Breast epithelium (tissue), 4 donors: ENCODE measurements around the gene ITGA3. TPM values are rescaled to one million over a fixed set of nuclear protein-coding genes. Genes with fewer than 3 reads are reported as not detected.

ENCODE experiments used
- DNase-seq, 2 donors: peaks; one replicate each; pipeline ENCODE4 v3.0.0-alpha.2; 2019; ENCODE audit warnings: low spot score in 2 of 2
- H3K27ac ChIP-seq, 2 donors: fragments of 200-600 bp; sonication (generic) in 1 of 2; one replicate each; pipeline ENCODE4 v1.5.1; 2016 to 2019; ENCODE audit warnings: mild to moderate bottlenecking in 1 of 2
- H3K27me3 ChIP-seq, 2 donors: fragments of 200-600 bp; sonication (generic) in 1 of 2; one replicate each; pipeline versions ENCODE4 v1.5.1 to v1.6.0; 2017 to 2019; ENCODE audit warnings: control low read depth in 1 of 2, mild to moderate bottlenecking in 1 of 2
- H3K36me3 ChIP-seq: fragments of 200-600 bp; one replicate; pipeline ENCODE4 v1.5.1; 2019
- H3K4me1 ChIP-seq, 2 donors: fragments of 200-600 bp; sonication (generic); one replicate each; pipeline ENCODE4 v1.5.1; 2016 to 2019; ENCODE audit warnings: control low read depth in 1 of 2
- H3K4me3 ChIP-seq, 3 donors: fragments of 200-600 bp; sonication (generic); 1 replicate in 2 of 3; 2 replicates in 1 of 3; pipeline ENCODE4 v1.5.1; 2016 to 2019; ENCODE audit warnings: mild to moderate bottlenecking in 3 of 3, moderate library complexity in 2 of 3
- H3K9me3 ChIP-seq, 2 donors: fragments of 200-600 bp; sonication (generic) in 1 of 2; one replicate each; pipeline ENCODE4 v1.5.1; 2016 to 2019; ENCODE audit warnings: control low read depth in 1 of 2
- CTCF ChIP-seq, 3 donors: fragments of 450-650 bp; IDR thresholded peaks; one replicate each; pipeline ENCODE4 v1.5.1; 2016 to 2017; ENCODE audit warnings: antibody characterized with exemption in 3 of 3, mild to moderate bottlenecking in 3 of 3, moderate library complexity in 3 of 3
- POLR2A ChIP-seq: fragments of 450-650 bp; IDR thresholded peaks from one replicate; pipeline ENCODE4 v1.6.1; 2016; ENCODE audit warnings: antibody characterized with exemption, mild to moderate bottlenecking, moderate library complexity
- POLR2AphosphoS5 ChIP-seq, 3 donors: sonication (generic); formaldehyde crosslinking; IDR thresholded peaks; one replicate each; pipeline ENCODE4 v1.6.1; 2017; ENCODE audit warnings: antibody characterized with exemption in 3 of 3
- intact Hi-C: fragments of 100-400 bp; cut with DNase I; formaldehyde crosslinking; loops from one replicate; pipeline ENCODE4 v1.15.1; 2023; ENCODE audit warnings: low total_unique reads
- total RNA-seq, 3 donors: library from RNA; depleted of rRNA; stranded (reverse); fragments of >200 nt; gene quantifications; one replicate each; pipeline ENCODE4 v1.1.0, GENCODE V29; 2016

The ITGA3 gene
- total RNA-seq, 3 donors from 2014 or later = 10.6 to 67.6 (median 48.5) TPM

- peaks cover 0 to 10% of the 10 kb centered on the region in 2 donors for H3K4me1 ChIP-seq
- no peaks in the 10 kb centered on the region for H3K27me3 ChIP-seq
- TF ChIP-seq CTCF (IDR thresholded peaks at IDR 0.05) (no peak), POLR2A (no peak), POLR2AphosphoS5 (IDR thresholded peaks at IDR 0.05) (peak in 1 of 3 donors; percentile 23)
- no peaks in the 10 kb centered on the region for H3K36me3 ChIP-seq
- intact Hi-C loops = no loop called here
- no peak for DNase-seq
- no peaks in the 10 kb centered on the region for H3K9me3 ChIP-seq
- peak overlapping the region; percentile 78 to 93 for H3K27ac ChIP-seq
- no peak overlapping the region for H3K4me3 ChIP-seq
Observed at GRCh38 chr17:50110591-50111349, 54.9 kb downstream of the ITGA3 start.

GRCh38 chr17:50111673-50112655, 56.1 kb downstream of the ITGA3 start:
- Histone ChIP-seq H3K36me3 (no peaks in the 10 kb centered on the region), H3K27me3 (no peaks in the 10 kb centered on the region), H3K4me3 (no peak overlapping the region), H3K4me1 (peaks cover 1 to 10% of the 10 kb centered on the region in 2 donors), H3K27ac (peak overlapping the region; percentile 78 to 93), H3K9me3 (no peaks in the 10 kb centered on the region)
- TF ChIP-seq CTCF (IDR thresholded peaks at IDR 0.05) (no peak), POLR2A (no peak), POLR2AphosphoS5 (IDR thresholded peaks at IDR 0.05) (no peak)
- peak in 1 of 2 donors; percentile 53 for DNase-seq
- intact Hi-C loops = no loop called here

GRCh38 chr17:50112694-50113093, 56.8 kb downstream of the ITGA3 start:
- no peak for DNase-seq
- Histone ChIP-seq H3K27me3 (no peaks in the 10 kb centered on the region), H3K36me3 (no peaks in the 10 kb centered on the region), H3K27ac (peak overlapping the region; percentile 78 to 93), H3K4me3 (no peak overlapping the region), H3K9me3 (no peaks in the 10 kb centered on the region), H3K4me1 (peaks cover 7 to 10% of the 10 kb centered on the region in 2 donors)
- peak in 2 of 3 donors; percentile 34 to 35 for TF ChIP-seq CTCF (IDR thresholded peaks at IDR 0.05)
- TF ChIP-seq POLR2A = no peak
- no peak for TF ChIP-seq POLR2AphosphoS5 (IDR thresholded peaks at IDR 0.05)
- intact Hi-C loops = no loop called here

GRCh38 chr17:50113624-50114320, 57.9 kb downstream of the ITGA3 start:
- DNase-seq = no peak
- Histone ChIP-seq H3K4me1 (peaks cover 7 to 10% of the 10 kb centered on the region in 2 donors), H3K36me3 (no peaks in the 10 kb centered on the region), H3K4me3 (no peak overlapping the region), H3K27ac (no peak overlapping the region), H3K27me3 (no peaks in the 10 kb centered on the region), H3K9me3 (no peaks in the 10 kb centered on the region)
- intact Hi-C loops = no loop called here
- no peak for TF ChIP-seq POLR2A
- TF ChIP-seq CTCF (IDR thresholded peaks at IDR 0.05) = no peak
- no peak for TF ChIP-seq POLR2AphosphoS5 (IDR thresholded peaks at IDR 0.05)
